M059J (cell line): ENCODE results near the gene FAM98A. TPM values are rescaled to one million over a fixed set of nuclear protein-coding genes. Genes with fewer than 3 reads are reported as not detected.

ENCODE experiments used
- DNase-seq: peaks from one replicate; pipeline ENCODE4 v3.0.0-alpha.2; 2012; ENCODE audit warnings: low read depth
- total RNA-seq: library from RNA; depleted of rRNA; stranded (reverse); fragments of >200 nt; shearing (Covaris generic); gene quantifications from 2 replicates; pipeline ENCODE4 v1.2.3, GENCODE V29; 2014

The FAM98A gene
- total RNA-seq, 1 experiment from 2014 or later = 28.3 TPM

- DNase-seq = no peak
Observed at GRCh38 chr2:33597026-33597425, 2.1 kb downstream of the FAM98A start.

- DNase-seq = no peak
Observed at GRCh38 chr2:33595385-33595784, 3.7 kb downstream of the FAM98A start.

- DNase-seq = no peak
Observed at GRCh38 chr2:33589444-33589843, 9.7 kb downstream of the FAM98A start.

- DNase-seq = no peak
Observed at GRCh38 chr2:33588232-33588631, 10.9 kb downstream of the FAM98A start.

GRCh38 chr2:33586766-33587165, 12.3 kb downstream of the FAM98A start:
- no peak for DNase-seq

- peak; percentile 37 for DNase-seq
Observed at GRCh38 chr2:33583194-33583938, 15.7 kb downstream of the FAM98A start.

GRCh38 chr2:33581872-33582271, 17.2 kb downstream of the FAM98A start:
- no peak for DNase-seq

- no peak for DNase-seq
Observed at GRCh38 chr2:33579227-33579626, 19.9 kb downstream of the FAM98A start.

GRCh38 chr2:33577668-33578067, 21.4 kb downstream of the FAM98A start:
- peak; percentile 35 for DNase-seq

GRCh38 chr2:33577084-33577483, 22.0 kb downstream of the FAM98A start:
- no peak for DNase-seq

GRCh38 chr2:33573657-33574056, 25.4 kb downstream of the FAM98A start:
- DNase-seq = no peak

- no peak for DNase-seq
Observed at GRCh38 chr2:33570681-33571080, 28.4 kb downstream of the FAM98A start.

- no peak for DNase-seq
Observed at GRCh38 chr2:33561872-33562271, 37.2 kb downstream of the FAM98A start.

- no peak for DNase-seq
Observed at GRCh38 chr2:33560017-33560416, 39.1 kb downstream of the FAM98A start.

GRCh38 chr2:33559328-33559727, 39.8 kb downstream of the FAM98A start:
- no peak for DNase-seq

GRCh38 chr2:33555681-33556080, 43.4 kb downstream of the FAM98A start:
- DNase-seq = no peak

GRCh38 chr2:33552758-33553461, 46.2 kb downstream of the FAM98A start:
- peak; percentile 51 for DNase-seq

GRCh38 chr2:33550206-33550605, 48.9 kb downstream of the FAM98A start:
- no peak for DNase-seq

GRCh38 chr2:33541243-33541642, 57.9 kb downstream of the FAM98A start:
- DNase-seq = no peak

- no peak for DNase-seq
Observed at GRCh38 chr2:33535421-33535820, 63.7 kb downstream of the FAM98A start.
